GM12878 (cell line): Measurements from ENCODE around the gene ECSIT. TPM values are rescaled to one million over a fixed set of nuclear protein-coding genes. Genes with fewer than 3 reads are reported as not detected.

Experiments used
- ATAC-seq: fragments of 200-7000 bp; cut with Tn5 transposase; 3 replicates; pipeline ENCODE4 v1.9.1; 2020; ENCODE audit warnings: mild to moderate bottlenecking, moderate library complexity
- BruUV-seq: library from RNA; stranded (reverse); fragments of 400-500 nt; replicated peaks from 2 replicates; lab custom pipeline; 2021; lab: Mats Ljungman, UMichigan
- CTCF ChIA-PET: fragments of 300-600 bp; sonication (Branson Sonifier 250); formaldehyde crosslinking; extraction: SDS; loops from one replicate; lab custom pipeline; 2021; ENCODE audit warnings: inconsistent platforms; lab: Yijun Ruan, JAX
- POLR2A ChIA-PET: fragments of 350-600 bp; formaldehyde crosslinking; extraction: SDS; loops from one replicate; lab custom pipeline; 2021; ENCODE audit warnings: inconsistent platforms; lab: Charles Lee
- RAD21 ChIA-PET: fragments of 300-600 bp; sonication (Branson Sonifier 250); formaldehyde crosslinking; loops from one replicate; lab custom pipeline; 2023; ENCODE audit warnings: antibody characterized with exemption; ENCODE audit not compliant: unreplicated experiment; lab: Charles Lee
- SMC1A ChIA-PET: fragments of 300-600 bp; sonication (Branson Sonifier 250); formaldehyde crosslinking; loops from one replicate; lab custom pipeline; 2023; ENCODE audit not compliant: unreplicated experiment, uncharacterized antibody; lab: Charles Lee
- DNase-seq: peaks from one replicate; pipeline ENCODE4 v3.0.0-alpha.2; 2011; ENCODE audit warnings: low read depth, low spot score
- FAIRE-seq: peaks from 3 replicates; lab custom pipeline; 2011; peaks lifted over from hg19 to GRCh38; lab: Jason Lieb, UNC
- H2AFZ ChIP-seq: 2 replicates; pipeline ENCODE4 v1.6.0; 2011; ENCODE audit warnings: low read depth, low read length, control low read depth; ENCODE audit not compliant: control insufficient read depth
- H3K27ac ChIP-seq: 2 replicates; pipeline ENCODE4 v1.5.1; 2011; ENCODE audit warnings: control low read depth; ENCODE audit not compliant: control insufficient read depth, insufficient read depth
- H3K27me3 ChIP-seq, 2 experiments: replicated peaks in 1 of 2; 2 replicates each; pipeline versions ENCODE4 v1.6.0 to v1.6.1; 2011; ENCODE audit warnings: low read length in 1 of 2; ENCODE audit not compliant: control insufficient read depth in 2 of 2, insufficient read depth in 2 of 2
- H3K36me3 ChIP-seq, 2 experiments: 2 replicates each; pipeline ENCODE4 v1.5.1; 2011; ENCODE audit warnings: low read length in 1 of 2; ENCODE audit not compliant: control insufficient read depth in 2 of 2, insufficient read depth in 2 of 2
- H3K4me1 ChIP-seq: 2 replicates; pipeline ENCODE4 v1.6.1; 2011; ENCODE audit warnings: mild to moderate bottlenecking, low read length, moderate library complexity, mixed read lengths; ENCODE audit not compliant: control insufficient read depth, insufficient read depth
- H3K4me2 ChIP-seq: 2 replicates; pipeline ENCODE4 v1.6.0; 2011; ENCODE audit warnings: control low read depth; ENCODE audit not compliant: control insufficient read depth, insufficient read depth
- H3K4me3 ChIP-seq: fragments of 200-600 bp; sonication (generic); 2 replicates; pipeline ENCODE4 v1.5.1; 2016
- H3K79me2 ChIP-seq: 2 replicates; pipeline ENCODE4 v1.6.0; 2011; ENCODE audit warnings: low read length; ENCODE audit not compliant: control insufficient read depth, insufficient read depth
- H3K9ac ChIP-seq: 2 replicates; pipeline ENCODE4 v1.8.0; 2011; ENCODE audit warnings: low read length, control low read depth, mixed read lengths; ENCODE audit not compliant: control insufficient read depth, insufficient read depth
- H3K9me3 ChIP-seq: replicated peaks from 3 replicates; pipeline ENCODE4 v1.5.1; 2011; ENCODE audit warnings: mild to moderate bottlenecking, low read length; ENCODE audit not compliant: control insufficient read depth, insufficient read depth
- H4K20me1 ChIP-seq: 2 replicates; pipeline ENCODE4 v1.6.0; 2011; ENCODE audit not compliant: control insufficient read depth, insufficient read depth
- BHLHE40 ChIP-seq, 2 experiments: fragments of 450-650 bp in 1 of 2; IDR thresholded peaks; 2 replicates each; pipeline ENCODE4 v1.6.1; 2011 to 2017; ENCODE audit warnings: low read depth in 2 of 2, borderline replicate concordance in 1 of 2, improper control_type of control experiment in 1 of 2, low read length in 1 of 2, mild to moderate bottlenecking in 1 of 2
- BMI1 ChIP-seq: fragments of 450-650 bp; IDR thresholded peaks from 2 replicates; pipeline ENCODE4 v1.6.1; 2016; ENCODE audit warnings: mild to moderate bottlenecking, moderate library complexity, borderline replicate concordance
- CHD4 ChIP-seq: fragments of 200-600 bp; sonication (generic); IDR thresholded peaks from 2 replicates; pipeline ENCODE4 v1.6.1; 2016; ENCODE audit warnings: mild to moderate bottlenecking
- FOXM1 ChIP-seq: IDR thresholded peaks from 2 replicates; pipeline ENCODE4 v1.6.1; 2012; ENCODE audit warnings: low read depth, mild to moderate bottlenecking, inconsistent platforms, low read length, moderate library complexity
- MTA2 ChIP-seq: fragments of 450-650 bp; IDR thresholded peaks from 2 replicates; pipeline ENCODE4 v1.6.1; 2016; ENCODE audit warnings: low read depth, mild to moderate bottlenecking, moderate library complexity
- MXI1 ChIP-seq: fragments of 150-350 bp; IDR thresholded peaks from 2 replicates; pipeline ENCODE4 v1.6.1; 2011; ENCODE audit warnings: low read depth, mild to moderate bottlenecking, inconsistent platforms, low read length, improper control_type of control experiment
- NFIC ChIP-seq: IDR thresholded peaks from 2 replicates; pipeline ENCODE4 v1.6.1; 2012; ENCODE audit warnings: low read depth, mild to moderate bottlenecking, inconsistent platforms, low read length, moderate library complexity
- PML ChIP-seq: IDR thresholded peaks from 2 replicates; pipeline ENCODE4 v1.6.1; 2012; ENCODE audit warnings: low read length, inconsistent platforms
- POLR2AphosphoS2 ChIP-seq: IDR thresholded peaks from 2 replicates; pipeline ENCODE4 v1.6.1; 2011; ENCODE audit warnings: low read depth, mild to moderate bottlenecking, low read length, improper control_type of control experiment, moderate library complexity
- POLR2AphosphoS5 ChIP-seq: IDR thresholded peaks from 2 replicates; pipeline ENCODE4 v1.6.1; 2011; ENCODE audit warnings: mild to moderate bottlenecking, low read length, inconsistent platforms
- RB1 ChIP-seq: fragments of 450-650 bp; formaldehyde crosslinking; IDR thresholded peaks from 2 replicates; pipeline ENCODE4 v1.6.1; 2017; ENCODE audit warnings: mild to moderate bottlenecking, borderline replicate concordance
- RCOR1 ChIP-seq: conservative IDR thresholded peaks from 2 replicates; pipeline ENCODE4 v1.6.1; 2012; ENCODE audit warnings: low read depth, low read length, improper control_type of control experiment
- SMARCA5 ChIP-seq: fragments of 450-650 bp; IDR thresholded peaks from 2 replicates; pipeline ENCODE4 v1.6.1; 2017; ENCODE audit warnings: mild to moderate bottlenecking
- SUPT20H ChIP-seq: IDR thresholded peaks from 2 replicates; pipeline ENCODE4 v1.6.1; 2011; ENCODE audit warnings: low read depth, mild to moderate bottlenecking, low read length, moderate library complexity, borderline replicate concordance; ENCODE audit not compliant: control insufficient read depth
- TCF3 ChIP-seq: IDR thresholded peaks from 2 replicates; pipeline ENCODE4 v1.6.1; 2012; ENCODE audit warnings: low read depth, mild to moderate bottlenecking, low read length, borderline replicate concordance; ENCODE audit not compliant: insufficient read depth
- WGBS: methylation state at CpG from one replicate; pipeline ENCODE4 v1.1.6; 2016; ENCODE audit warnings: low lambda C conversion rate; ENCODE audit not compliant: insufficient replicate concordance, insufficient coverage; ENCODE audit errors: missing lambda C conversion rate; 5-methylcytosine and 5-hydroxymethylcytosine counted together
- in situ Hi-C: fragments of 300-500 bp; cut with MboI; formaldehyde crosslinking; loops from 9 replicates; pipeline ENCODE4 v1.14.3; 2018; ENCODE audit warnings: mixed read lengths
- intact Hi-C: fragments of 100-400 bp; cut with micrococcal nuclease; formaldehyde crosslinking; loops from one replicate; pipeline ENCODE4 v1.14.2; 2022; ENCODE audit not compliant: unreplicated experiment
- polyA plus RNA-seq, 11 experiments: library from polyadenylated mRNA; depleted of rRNA in 4 of 11; unstranded in 6 of 11; stranded (reverse) in 5 of 11; fragments of >200 nt; fragmentation: Nextera tagmentation in 4 of 11; fragmentation: Illumina TruSeq in 1 of 11; extraction: Ambion mirVana in 4 of 11; extraction: Trizol in 1 of 11; gene quantifications; 1 replicate in 1 of 11; 2 replicates in 10 of 11; pipeline versions ENCODE4 v1.2.1 to v1.2.3, GENCODE V29; 2011 to 2016; ENCODE audit warnings: inconsistent platforms in 2 of 11, missing spikeins in 2 of 11, low read depth in 1 of 11
- total RNA-seq, 4 experiments: library from RNA; depleted of rRNA in 3 of 4; stranded (reverse); fragments of >200 nt in 3 of 4; fragmentation: Illumina TruSeq in 1 of 4; extraction: Trizol in 1 of 4; gene quantifications; 2 replicates each; pipeline versions ENCODE4 v1.2.1 to v1.2.3, GENCODE V29; 2013 to 2021
- TF ChIP-seq, protein P1 (sequence below): fragments of 450-650 bp; IDR thresholded peaks from 2 replicates; pipeline ENCODE4 v1.6.1; 2017; ENCODE audit warnings: mild to moderate bottlenecking, moderate library complexity
- TF ChIP-seq, protein P2 (sequence below): fragments of 450-650 bp; IDR thresholded peaks from 2 replicates; pipeline ENCODE4 v1.6.1; 2016; ENCODE audit warnings: mild to moderate bottlenecking, moderate library complexity, borderline replicate concordance

The ECSIT gene
- total and polyA plus RNA-seq, 10 of the 15 experiments (the other 5 are each of a cell fraction or from before 2014, with no cell fraction given), result 1.0 to 59.6 (median 41.3) TPM

DNA sequence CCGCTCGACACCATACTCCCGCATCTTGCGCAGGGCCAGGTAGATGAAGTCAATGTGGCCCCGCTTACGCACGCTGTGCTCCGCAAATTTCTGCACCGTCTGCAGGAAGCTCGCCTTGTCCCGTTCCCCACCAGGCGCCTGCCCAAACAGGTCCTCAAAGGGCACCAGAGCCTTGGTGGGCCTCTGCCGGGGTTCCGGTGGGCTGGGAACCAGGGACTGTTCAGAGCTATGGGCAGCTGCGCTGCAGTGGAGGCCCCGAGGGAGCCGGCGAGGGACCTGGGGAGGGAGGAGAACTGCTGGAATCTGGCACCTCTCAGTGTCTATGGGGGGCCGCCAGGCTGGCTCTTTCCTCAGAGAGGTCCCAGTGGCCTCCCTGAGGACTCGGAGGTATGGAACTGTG, 15.0 kb downstream of the ECSIT start (continued):
- no peak for TF ChIP-seq SUPT20H
- TF ChIP-seq POLR2AphosphoS5, result no peak

GRCh38 chr19:11510444-11510843, 18.5 kb downstream of the ECSIT start:
- in situ Hi-C loops, result no loop called here
- no peak overlapping the region for H3K27ac ChIP-seq
- H3K4me3 ChIP-seq, result no peak overlapping the region
- H3K9me3 ChIP-seq, result no peaks in the 10 kb centered on the region
- POLR2A ChIA-PET, result no interaction called here
- peaks cover 0 to 2% of the 10 kb centered on the region in 2 experiments; a peak in 3 of 4 replicates for H3K36me3 ChIP-seq
- RAD21 ChIA-PET, result no interaction called here
- no peaks in the 10 kb centered on the region for H3K27me3 ChIP-seq
- no peak overlapping the region for H3K4me2 ChIP-seq
- WGBS, result 90% methylated on average over 8 of the region's 8 CpGs
- H3K79me2 ChIP-seq, result no peaks in the 10 kb centered on the region
- SMC1A ChIA-PET, result no interaction called here
- BruUV-seq, result no TSS peak
- H3K9ac ChIP-seq, result no peak overlapping the region
- CTCF ChIA-PET, result no interaction called here
- no peak for DNase-seq
- H3K4me1 ChIP-seq, result no peaks in the 10 kb centered on the region
- intact Hi-C loops, result no loop called here
- ATAC-seq, result no peak
- no peak for FAIRE-seq
- no peak overlapping the region for H2AFZ ChIP-seq
- no peaks in the 10 kb centered on the region for H4K20me1 ChIP-seq
- TF ChIP-seq PML (no peak), MXI1 (no peak), CHD4 (no peak), RCOR1 (no peak), FOXM1 (no peak), POLR2AphosphoS2 (no peak), NFIC (no peak), RB1 (no peak), TCF3 (no peak), SMARCA5 (no peak), BMI1 (no peak), BHLHE40 (IDR thresholded peaks at IDR 0.05; ENCODE audit: borderline replicate concordance in 1 of 2, low read depth in 2 of 2, low read length in 1 of 2) (no peak), MTA2 (no peak)
- TF ChIP-seq, protein P1, sequence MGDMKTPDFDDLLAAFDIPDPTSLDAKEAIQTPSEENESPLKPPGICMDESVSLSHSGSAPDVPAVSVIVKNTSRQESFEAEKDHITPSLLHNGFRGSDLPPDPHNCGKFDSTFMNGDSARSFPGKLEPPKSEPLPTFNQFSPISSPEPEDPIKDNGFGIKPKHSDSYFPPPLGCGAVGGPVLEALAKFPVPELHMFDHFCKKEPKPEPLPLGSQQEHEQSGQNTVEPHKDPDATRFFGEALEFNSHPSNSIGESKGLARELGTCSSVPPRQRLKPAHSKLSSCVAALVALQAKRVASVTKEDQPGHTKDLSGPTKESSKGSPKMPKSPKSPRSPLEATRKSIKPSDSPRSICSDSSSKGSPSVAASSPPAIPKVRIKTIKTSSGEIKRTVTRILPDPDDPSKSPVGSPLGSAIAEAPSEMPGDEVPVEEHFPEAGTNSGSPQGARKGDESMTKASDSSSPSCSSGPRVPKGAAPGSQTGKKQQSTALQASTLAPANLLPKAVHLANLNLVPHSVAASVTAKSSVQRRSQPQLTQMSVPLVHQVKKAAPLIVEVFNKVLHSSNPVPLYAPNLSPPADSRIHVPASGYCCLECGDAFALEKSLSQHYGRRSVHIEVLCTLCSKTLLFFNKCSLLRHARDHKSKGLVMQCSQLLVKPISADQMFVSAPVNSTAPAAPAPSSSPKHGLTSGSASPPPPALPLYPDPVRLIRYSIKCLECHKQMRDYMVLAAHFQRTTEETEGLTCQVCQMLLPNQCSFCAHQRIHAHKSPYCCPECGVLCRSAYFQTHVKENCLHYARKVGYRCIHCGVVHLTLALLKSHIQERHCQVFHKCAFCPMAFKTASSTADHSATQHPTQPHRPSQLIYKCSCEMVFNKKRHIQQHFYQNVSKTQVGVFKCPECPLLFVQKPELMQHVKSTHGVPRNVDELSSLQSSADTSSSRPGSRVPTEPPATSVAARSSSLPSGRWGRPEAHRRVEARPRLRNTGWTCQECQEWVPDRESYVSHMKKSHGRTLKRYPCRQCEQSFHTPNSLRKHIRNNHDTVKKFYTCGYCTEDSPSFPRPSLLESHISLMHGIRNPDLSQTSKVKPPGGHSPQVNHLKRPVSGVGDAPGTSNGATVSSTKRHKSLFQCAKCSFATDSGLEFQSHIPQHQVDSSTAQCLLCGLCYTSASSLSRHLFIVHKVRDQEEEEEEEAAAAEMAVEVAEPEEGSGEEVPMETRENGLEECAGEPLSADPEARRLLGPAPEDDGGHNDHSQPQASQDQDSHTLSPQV, result no peak
- TF ChIP-seq, protein P2, sequence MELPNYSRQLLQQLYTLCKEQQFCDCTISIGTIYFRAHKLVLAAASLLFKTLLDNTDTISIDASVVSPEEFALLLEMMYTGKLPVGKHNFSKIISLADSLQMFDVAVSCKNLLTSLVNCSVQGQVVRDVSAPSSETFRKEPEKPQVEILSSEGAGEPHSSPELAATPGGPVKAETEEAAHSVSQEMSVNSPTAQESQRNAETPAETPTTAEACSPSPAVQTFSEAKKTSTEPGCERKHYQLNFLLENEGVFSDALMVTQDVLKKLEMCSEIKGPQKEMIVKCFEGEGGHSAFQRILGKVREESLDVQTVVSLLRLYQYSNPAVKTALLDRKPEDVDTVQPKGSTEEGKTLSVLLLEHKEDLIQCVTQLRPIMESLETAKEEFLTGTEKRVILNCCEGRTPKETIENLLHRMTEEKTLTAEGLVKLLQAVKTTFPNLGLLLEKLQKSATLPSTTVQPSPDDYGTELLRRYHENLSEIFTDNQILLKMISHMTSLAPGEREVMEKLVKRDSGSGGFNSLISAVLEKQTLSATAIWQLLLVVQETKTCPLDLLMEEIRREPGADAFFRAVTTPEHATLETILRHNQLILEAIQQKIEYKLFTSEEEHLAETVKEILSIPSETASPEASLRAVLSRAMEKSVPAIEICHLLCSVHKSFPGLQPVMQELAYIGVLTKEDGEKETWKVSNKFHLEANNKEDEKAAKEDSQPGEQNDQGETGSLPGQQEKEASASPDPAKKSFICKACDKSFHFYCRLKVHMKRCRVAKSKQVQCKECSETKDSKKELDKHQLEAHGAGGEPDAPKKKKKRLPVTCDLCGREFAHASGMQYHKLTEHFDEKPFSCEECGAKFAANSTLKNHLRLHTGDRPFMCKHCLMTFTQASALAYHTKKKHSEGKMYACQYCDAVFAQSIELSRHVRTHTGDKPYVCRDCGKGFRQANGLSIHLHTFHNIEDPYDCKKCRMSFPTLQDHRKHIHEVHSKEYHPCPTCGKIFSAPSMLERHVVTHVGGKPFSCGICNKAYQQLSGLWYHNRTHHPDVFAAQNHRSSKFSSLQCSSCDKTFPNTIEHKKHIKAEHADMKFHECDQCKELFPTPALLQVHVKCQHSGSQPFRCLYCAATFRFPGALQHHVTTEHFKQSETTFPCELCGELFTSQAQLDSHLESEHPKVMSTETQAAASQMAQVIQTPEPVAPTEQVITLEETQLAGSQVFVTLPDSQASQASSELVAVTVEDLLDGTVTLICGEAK, result no peak
